Stimulated activated CD8-positive, alpha-beta memory T cell treated with anti-CD3 and anti-CD28 coated beads, Interleukin-12 subunit alpha, Interleukin-12 subunit beta, amount 100 ng/mL, for 24 hours (primary cell): ENCODE results near the gene GPX1.
"Not testable (repeated sequence)": the region's sequence is repeated elsewhere in the genome, so short reads cannot be mapped to it uniquely, and the experiment has no call there.

Source experiments
- DNase-seq: peaks from one replicate; pipeline ENCODE4 v3.0.0-alpha.2; 2020; ENCODE audit errors: extremely low read depth

GPX1 gene

GRCh38 chr3:49358217-49358883 is at the start of gene GPX1:
Gene GPX1, minus strand, starts transcription at chr3:49358353. Its CDS starts 75 bp downstream, at chr3:49358278.
- peak; percentile 63 for DNase-seq

DNA sequence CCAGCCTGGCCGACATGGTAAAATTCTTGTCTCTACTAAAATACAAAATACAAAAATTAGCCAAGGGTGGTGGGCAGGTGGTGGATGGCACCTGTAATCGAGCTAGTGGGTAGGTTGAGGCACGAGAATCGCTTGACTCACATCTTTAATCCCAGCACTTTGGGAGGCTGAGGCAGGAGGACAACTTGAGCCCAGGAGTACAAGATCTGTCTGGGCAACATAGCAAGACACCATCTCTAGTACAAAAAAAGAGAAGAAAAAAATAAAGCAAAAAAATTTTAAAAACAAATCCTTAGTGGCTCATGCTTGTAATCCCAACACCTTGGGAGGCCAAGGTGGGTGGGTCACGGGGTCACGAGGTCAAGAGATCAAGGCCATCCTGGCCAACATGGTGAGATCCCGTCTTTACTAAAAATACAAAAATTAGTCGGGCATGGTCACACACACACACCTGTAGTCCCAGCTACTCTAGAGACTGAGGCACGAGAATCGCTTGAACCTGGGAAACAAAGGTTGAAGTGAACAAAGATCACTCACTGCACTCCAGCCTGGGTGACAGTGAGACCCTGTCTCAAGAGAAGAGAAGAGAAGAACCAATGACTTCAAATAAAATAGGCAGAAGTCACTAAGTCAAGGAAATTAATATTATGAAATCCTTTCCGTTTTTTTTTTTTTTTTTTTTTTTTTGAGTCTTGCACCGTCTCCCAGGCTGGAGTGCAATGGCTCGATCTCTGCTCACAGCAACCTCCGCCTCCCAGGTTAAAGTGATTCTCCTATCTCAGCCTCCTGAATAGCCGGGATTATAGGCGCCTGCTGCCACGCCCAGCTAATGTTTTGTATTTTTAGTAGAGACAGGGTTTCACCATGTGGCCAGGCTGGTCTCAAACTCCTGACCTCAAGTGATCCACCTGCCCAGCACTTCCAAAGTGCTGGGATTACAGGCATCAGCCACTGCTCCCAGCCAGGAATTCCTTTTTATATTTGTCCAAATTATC is 48.7 kb upstream of the GPX1 start:
- DNase-seq = no peak

- not testable (repeated sequence) for DNase-seq
Measured at GRCh38 chr3:49405570-49405969, 47.4 kb upstream of the GPX1 start.

- DNase-seq = no peak
Measured at GRCh38 chr3:49403891-49404290, 45.7 kb upstream of the GPX1 start.

GRCh38 chr3:49401766-49402165 is 43.6 kb upstream of the GPX1 start:
- no peak for DNase-seq

DNA sequence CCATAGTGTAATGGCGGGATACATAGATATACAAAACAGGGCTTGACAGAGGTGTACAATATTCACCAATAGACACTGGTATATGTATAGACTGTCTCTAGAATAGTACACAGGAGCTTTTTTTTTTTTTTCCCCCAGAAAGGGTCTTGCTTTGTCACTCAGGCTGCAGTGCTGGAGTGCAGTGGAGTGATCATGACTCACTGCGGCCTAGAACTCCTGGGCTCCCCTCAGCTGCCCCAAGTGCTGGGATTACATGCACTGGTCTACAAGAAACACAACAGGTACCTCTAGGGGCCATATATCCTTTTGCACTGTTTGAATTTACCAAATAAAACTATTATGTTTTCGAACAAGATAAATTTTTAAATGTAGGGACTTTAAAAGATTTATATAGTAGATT is 41.3 kb upstream of the GPX1 start:
- no peak for DNase-seq

- no peak for DNase-seq
Measured at GRCh38 chr3:49397470-49397869, 39.3 kb upstream of the GPX1 start.

DNA sequence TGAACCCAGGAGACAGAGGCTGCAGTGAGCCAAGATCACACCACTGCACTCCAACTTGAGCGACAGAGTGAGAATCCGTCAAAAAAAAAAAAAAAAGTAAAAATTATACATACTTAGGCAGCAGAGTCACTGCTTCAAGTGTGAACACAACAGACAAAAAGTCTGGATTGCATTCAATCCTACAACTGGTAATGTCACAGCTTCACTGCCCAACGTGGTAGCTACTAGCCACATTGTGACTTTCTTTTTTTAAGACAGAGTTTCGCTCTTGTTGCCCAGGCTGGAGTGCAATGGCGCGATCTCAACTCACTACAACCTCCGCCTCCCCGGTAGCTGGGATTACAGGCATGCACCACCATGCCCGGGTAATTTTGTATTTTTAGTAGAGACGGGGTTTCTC is 33.2 kb upstream of the GPX1 start:
- not testable (repeated sequence) for DNase-seq

- no peak for DNase-seq
Measured at GRCh38 chr3:49389297-49389696, 31.1 kb upstream of the GPX1 start.

DNA sequence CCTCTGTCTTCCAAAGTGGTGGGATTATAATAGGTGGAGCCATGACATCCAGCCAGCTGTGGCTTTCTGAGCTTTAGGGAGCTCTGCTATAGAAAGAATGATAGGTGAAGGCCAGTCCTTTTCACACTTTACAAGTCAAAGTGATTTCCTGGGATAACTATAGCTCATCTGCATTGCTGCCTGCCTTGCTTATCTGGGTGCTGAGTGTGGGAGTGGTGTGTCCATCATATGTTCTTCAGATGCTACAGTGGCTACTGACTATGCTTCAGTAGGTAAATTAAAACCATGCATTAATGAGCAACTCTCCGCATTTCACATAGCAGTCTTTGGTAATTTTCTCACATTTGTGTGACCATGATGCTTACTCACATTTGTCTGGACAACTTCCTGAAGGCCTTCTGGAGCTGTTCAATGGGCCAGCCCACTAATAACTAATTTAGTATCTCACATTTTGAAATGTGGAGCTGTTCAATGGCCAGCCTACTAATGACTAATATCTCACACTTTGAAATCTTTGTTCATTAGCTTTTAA is 30.2 kb upstream of the GPX1 start:
- no peak for DNase-seq

DNA sequence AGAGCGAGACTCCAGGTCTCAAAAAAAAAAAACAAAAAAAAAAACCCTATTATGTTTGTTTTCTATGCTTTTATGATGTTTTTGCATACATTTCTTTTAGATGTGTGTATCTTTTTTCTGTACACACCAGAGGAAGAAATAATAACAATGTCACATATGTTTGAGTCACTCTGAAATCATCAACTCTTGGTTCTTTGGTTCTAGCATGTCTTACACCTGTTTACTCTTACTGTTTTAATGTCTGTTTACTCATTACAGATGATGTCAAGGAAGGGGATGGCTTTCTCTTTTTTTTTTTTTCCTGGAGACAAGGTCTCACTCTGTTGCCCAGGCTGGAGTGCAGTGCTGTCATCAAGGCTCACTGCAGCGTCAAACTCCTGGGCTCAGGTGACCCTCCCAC is 29.6 kb upstream of the GPX1 start:
- no peak for DNase-seq

- no peak for DNase-seq
Measured at GRCh38 chr3:49386056-49386756, 28.1 kb upstream of the GPX1 start.

DNA sequence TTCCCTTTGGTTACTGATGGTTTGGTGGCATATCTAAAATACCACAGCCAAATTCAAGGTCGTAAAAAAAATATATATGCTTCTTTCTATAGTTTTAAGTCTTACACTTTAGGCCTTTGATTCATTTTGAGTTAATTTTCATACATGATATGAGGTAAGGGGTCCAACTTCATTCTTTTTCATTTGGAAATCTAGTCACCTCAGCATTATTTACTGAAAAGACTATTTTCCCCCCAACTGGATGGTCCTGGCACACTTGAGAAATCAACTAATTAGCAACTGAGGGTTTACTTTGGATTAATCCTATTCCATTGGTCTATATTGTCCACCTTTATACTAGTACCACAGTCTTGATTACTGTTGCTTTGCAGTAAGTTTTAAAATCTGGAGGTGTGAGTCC is 27.5 kb upstream of the GPX1 start:
- no peak for DNase-seq

DNA sequence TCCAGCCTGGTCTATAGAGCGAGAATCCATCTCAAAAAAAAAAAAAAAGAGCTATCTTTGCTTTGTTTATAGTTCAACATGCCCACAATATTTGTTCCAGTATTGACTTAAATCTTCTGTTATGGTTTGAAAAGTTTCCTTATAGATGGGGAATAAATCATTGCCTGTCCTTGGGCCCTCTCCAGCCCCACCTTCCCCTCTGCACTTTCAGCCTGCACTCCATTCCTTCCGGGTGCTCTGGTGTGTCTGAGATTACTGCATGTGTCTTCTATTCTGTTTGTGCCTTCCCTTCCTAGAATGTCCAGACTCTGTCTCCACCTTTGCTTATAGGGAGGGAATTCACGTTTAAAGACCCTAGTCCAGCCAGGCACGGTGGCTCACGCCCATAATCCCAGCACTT is 25.2 kb upstream of the GPX1 start:
- no peak for DNase-seq

DNA sequence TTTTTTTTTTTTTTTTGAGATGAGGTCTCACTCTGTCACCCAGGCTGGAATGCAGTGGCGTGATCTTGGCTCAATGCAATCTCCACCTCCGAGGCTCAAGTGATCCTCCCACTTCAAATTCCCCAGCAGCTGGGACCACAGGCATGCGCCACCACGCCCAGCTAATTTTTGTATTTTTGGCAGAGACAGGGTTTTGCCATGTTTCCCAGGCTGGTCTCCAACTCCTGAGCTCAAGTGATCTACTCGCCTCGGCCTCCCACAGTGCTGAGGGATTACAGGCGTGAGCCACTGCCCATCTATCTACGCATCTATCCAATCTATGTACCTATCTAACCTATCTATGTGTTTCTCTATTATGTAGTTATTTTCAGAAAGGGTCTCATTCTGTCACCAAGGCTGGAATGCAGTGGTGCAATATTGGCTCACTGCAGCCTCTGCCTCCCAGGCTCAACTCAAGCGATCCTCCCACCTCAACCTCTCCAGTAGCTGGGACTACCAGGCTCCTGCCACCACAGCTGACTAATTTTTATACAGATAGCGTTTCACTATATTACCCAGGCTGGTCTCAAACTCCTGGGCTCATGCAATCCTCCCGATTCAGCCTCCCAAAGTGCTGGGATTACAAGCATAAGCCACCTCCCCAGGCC is 20.2 kb upstream of the GPX1 start:
- no peak for DNase-seq

GRCh38 chr3:49377483-49377882 is 19.3 kb upstream of the GPX1 start:
- DNase-seq = no peak

DNA sequence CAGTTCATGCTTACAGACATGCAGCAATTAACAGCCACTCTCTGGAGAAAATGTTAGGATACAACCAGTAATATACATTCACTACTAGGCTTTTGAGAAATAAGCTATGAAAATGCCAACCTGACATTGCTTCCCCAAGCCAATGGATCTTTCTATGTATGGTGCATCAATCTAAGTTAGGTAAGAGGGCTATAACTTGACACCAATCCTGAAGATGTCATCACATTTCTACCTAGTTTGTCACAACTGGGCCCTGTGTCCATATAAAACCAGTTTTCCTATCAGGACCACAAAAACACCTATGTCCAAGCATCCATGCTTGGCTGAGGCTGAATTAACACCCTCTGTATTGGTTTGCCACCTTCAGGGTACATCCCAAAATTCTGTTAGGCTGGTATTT is 13.8 kb upstream of the GPX1 start:
- DNase-seq = no peak

- no peak for DNase-seq
Measured at GRCh38 chr3:49370585-49371290, 12.6 kb upstream of the GPX1 start.

GRCh38 chr3:49362561-49362960 is 4.4 kb upstream of the GPX1 start:
- DNase-seq = no peak

DNA sequence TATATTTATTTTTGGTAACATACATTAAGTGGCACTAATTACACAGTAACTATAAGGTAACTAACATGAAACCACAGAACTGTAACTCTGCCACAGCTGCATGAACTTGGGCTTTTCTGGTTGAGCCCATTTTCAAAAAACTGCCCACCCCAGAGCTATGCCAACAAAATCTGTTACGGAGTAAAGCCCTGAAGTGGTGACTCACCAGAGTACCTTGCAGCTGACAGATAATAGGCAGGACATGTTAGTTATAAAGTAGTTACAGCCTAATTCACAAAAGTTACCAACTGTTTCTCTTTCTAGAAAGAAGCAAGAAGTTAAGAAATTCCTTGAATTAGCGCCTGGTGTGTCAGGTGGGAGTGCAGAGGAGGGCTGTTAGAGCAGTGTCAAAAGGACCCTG is 1.5 kb upstream of the GPX1 start:
- no peak for DNase-seq

- no peak for DNase-seq
Measured at GRCh38 chr3:49358884-49359225, 702 bp upstream of the GPX1 start.
